ELF-1 (cell line): Measurements from ENCODE around the gene FEM1A.
"Not testable (repeated sequence)": the region's sequence is repeated elsewhere in the genome, so short reads cannot be mapped to it uniquely, and the experiment has no call there.

Experiments used
- DNase-seq: peaks from one replicate; pipeline ENCODE4 v3.0.0-alpha.2; 2016; ENCODE audit warnings: low read depth, low spot score

The FEM1A gene

GRCh38 chr19:4814625-4815425, 23.3 kb downstream of the FEM1A start:
- DNase-seq, result no peak

- peak; percentile 93 for DNase-seq
These were observed 24.1 kb downstream of the FEM1A start for GRCh38 chr19:4815426-4816201.

- no peak for DNase-seq
These were observed 24.8 kb downstream of the FEM1A start for GRCh38 chr19:4816202-4816949.

- DNase-seq, result no peak
These were observed 25.4 kb downstream of the FEM1A start for GRCh38 chr19:4816950-4817278.

GRCh38 chr19:4817467-4818277, 26.1 kb downstream of the FEM1A start:
- DNase-seq, result no peak

- DNase-seq, result no peak
These were observed 29.7 kb downstream of the FEM1A start for GRCh38 chr19:4821265-4821664.

GRCh38 chr19:4822354-4822753, 30.8 kb downstream of the FEM1A start:
- DNase-seq, result not testable (repeated sequence)

- DNase-seq, result no peak
These were observed 32.0 kb downstream of the FEM1A start for GRCh38 chr19:4823577-4823976.

- no peak for DNase-seq
These were observed 37.6 kb downstream of the FEM1A start for GRCh38 chr19:4829001-4829712.

GRCh38 chr19:4830332-4830731, 38.8 kb downstream of the FEM1A start:
- no peak for DNase-seq

GRCh38 chr19:4830768-4831265, 39.3 kb downstream of the FEM1A start:
- DNase-seq, result no peak

- DNase-seq, result no peak
These were observed 39.9 kb downstream of the FEM1A start, which contains the start of gene TICAM1 for GRCh38 chr19:4831304-4831978. TICAM1 (minus strand) TSS chr19:4831712; CDS start chr19:4818377, 13,335 bp downstream.

GRCh38 chr19:4831979-4832340, 40.4 kb downstream of the FEM1A start:
- DNase-seq, result not testable (repeated sequence)

GRCh38 chr19:4832776-4833175, 41.2 kb downstream of the FEM1A start:
- no peak for DNase-seq

GRCh38 chr19:4839192-4839591, 47.7 kb downstream of the FEM1A start:
- DNase-seq, result no peak

- DNase-seq, result no peak
These were observed 52.1 kb downstream of the FEM1A start for GRCh38 chr19:4843647-4843965.

- no peak for DNase-seq
These were observed 53.0 kb downstream of the FEM1A start for GRCh38 chr19:4844348-4845179.

GRCh38 chr19:4845975-4846374, 54.4 kb downstream of the FEM1A start:
- not testable (repeated sequence) for DNase-seq
